GM12872 (cell line): ENCODE data around the gene CALN1.

Experiments
- TF ChIP-seq, protein P1 (sequence below): IDR thresholded peaks from 3 replicates; pipeline ENCODE4 v1.5.1; 2011; ENCODE audit warnings: low read depth, mild to moderate bottlenecking, low read length, moderate library complexity; ENCODE audit not compliant: insufficient read depth

The CALN1 gene

DNA sequence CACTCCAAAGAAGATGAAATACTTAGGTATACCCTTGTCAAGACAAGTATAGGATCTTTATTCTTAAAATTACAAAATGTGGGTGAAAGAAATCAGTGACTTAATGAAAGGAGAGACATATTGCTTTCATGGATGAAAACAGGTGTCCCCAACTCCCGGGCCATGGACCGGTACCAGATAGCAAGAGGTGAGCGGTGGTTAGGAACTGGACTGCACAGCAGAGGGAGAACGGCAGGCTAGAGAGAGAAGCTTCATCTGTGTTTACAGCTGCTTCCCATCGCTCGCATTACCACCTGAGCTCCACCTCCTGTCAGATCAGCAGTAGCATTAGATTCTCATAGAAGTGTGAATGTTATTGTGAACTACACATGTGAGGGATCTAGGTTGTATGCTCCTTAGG is 408.9 kb downstream of the CALN1 start:
- TF ChIP-seq, protein P1, sequence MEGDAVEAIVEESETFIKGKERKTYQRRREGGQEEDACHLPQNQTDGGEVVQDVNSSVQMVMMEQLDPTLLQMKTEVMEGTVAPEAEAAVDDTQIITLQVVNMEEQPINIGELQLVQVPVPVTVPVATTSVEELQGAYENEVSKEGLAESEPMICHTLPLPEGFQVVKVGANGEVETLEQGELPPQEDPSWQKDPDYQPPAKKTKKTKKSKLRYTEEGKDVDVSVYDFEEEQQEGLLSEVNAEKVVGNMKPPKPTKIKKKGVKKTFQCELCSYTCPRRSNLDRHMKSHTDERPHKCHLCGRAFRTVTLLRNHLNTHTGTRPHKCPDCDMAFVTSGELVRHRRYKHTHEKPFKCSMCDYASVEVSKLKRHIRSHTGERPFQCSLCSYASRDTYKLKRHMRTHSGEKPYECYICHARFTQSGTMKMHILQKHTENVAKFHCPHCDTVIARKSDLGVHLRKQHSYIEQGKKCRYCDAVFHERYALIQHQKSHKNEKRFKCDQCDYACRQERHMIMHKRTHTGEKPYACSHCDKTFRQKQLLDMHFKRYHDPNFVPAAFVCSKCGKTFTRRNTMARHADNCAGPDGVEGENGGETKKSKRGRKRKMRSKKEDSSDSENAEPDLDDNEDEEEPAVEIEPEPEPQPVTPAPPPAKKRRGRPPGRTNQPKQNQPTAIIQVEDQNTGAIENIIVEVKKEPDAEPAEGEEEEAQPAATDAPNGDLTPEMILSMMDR, result no peak

DNA sequence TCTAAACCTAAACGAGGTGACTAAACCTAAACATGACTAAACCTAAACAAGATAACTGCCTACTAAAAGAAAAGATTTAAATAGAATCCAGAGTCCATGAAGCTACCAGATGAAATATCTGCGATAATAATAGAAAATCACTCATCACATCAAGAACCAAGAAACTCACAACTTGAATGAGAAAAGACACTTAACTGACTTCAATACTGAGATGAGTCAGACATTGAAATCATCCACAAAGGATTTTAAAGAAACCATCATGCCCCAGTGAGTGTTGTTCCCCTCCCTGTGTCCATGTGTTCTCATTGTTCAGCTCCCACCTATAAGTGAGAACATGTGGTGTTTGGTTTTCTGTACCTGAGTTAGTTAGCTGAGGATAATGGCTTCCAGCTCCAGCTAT is 416.0 kb downstream of the CALN1 start:
- TF ChIP-seq, protein P1, result no peak

DNA sequence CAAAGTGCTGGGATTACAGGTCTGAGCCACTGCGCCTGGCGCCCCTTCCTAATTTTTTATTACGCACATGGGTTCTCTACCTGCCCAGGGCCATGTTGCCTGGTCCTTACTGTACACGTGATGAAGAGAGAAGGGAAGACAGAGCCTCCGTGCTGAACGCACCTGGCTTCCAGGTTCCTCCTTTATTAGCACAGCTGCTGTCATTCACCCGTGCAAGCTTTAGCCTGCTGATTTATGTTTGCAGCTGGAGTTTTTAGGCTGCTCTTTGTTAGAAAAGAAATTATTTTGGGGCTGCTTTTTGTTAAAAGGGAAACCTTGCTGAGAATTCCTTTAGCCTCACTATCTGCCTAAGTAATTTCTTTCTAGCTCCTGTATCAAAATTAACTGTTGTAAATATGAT is 417.0 kb downstream of the CALN1 start:
- TF ChIP-seq, protein P1, result no peak

DNA sequence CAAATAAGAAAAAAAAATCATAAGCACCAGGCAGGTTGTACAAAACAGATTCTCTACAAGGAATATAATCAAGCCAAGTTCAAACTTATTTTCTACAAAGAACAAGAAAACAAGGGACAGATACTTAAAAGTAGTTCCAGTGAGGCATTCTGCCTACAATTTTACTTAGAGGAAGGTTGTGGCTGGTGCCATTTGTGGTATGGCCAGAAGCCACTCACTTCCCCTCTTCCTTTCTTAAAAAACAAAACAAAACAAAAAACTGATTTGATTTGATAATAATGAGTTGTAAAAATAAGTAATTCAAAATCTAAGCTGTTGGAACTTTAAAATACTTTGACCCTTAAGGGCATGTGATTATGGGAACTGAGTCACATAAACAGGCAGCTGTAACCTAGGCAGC is 420.6 kb downstream of the CALN1 start:
- TF ChIP-seq, protein P1, result no peak

DNA sequence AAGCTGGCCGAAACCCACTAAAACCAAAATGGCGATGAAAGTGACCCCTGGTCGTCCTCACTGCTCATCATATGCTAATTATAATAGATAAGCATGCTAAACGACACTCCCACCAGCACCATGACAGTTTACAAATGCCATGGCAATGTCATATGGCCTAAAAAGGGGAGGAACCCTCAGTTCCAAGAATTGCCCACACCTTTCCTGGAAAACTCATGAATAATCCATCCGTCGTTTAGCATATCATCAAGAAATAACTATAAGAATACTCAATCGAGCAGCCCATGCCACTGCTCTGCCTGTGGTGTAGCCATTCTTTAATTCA is 422.0 kb downstream of the CALN1 start:
- TF ChIP-seq, protein P1, result no peak

DNA sequence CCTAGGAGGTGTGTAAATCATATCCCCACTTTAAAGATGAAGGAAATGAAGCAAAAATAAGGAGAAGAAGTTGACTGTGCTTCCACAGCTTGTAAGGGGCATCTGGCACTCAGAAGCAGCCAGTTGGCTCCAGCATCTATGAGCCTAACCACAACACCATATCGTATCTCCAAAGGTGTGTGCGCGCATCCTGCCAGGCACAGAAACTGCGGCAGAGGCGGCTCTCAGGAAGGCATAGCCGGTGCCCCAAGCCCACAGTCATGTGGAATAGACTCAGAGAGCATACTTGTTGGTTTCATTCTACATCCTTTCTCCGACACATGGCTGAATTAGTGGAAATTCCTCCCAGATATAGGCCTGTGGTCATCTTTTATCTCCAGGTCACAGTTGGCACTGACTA is 423.9 kb downstream of the CALN1 start:
- TF ChIP-seq, protein P1, result no peak

DNA sequence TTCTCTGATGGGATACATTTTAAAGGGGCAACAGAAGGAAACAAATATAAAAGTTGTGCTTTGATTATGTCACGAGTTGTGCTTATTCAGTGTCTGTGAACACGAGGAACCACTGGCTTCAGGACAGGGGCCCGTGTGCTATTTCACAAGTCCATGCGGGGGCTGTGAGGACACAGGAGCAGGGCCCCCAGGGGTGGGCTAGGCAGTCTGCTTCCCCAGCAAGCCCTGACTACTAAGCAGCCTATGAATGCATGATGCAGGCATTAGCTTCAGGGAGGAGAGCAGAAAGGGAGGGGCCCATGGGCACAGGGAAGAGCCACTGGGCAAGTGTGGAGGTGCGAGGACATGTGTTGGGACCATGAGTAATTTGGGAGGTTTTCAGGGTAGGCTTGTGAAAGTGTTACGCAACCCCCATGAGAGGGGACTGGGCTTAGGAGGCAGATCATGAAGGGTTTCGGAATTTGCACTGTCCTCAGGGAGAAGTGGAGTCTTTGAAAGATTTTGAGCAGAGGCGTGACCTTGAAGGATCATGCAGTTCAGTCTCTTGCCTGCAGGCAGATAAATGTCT is 424.9 kb downstream of the CALN1 start:
- TF ChIP-seq, protein P1, result no peak

DNA sequence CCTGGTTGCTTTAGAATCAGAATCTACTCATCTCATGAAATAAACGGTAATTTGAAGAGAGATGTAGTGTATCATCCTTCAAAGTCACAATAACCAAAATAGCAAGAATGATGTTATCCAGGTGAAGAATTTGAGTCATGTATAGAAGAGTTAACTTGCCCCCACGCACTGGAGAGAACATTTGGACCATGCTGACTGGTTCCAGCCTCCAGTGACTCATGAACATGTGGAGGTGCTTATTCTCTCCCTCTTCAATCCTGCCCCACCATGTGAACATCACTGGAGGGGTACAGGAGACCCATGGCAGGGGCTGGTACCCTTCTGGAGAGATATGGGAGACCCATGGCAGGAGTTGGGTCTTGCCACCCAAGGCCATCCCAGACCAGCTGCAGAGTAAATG is 427.8 kb downstream of the CALN1 start:
- TF ChIP-seq, protein P1, result no peak
